Memory B cell (primary cell): ENCODE data around the gene TMEM62.
"Not testable (repeated sequence)": the region's sequence is repeated elsewhere in the genome, so short reads cannot be mapped to it uniquely, and the experiment has no call there.

ENCODE experiments used
- ATAC-seq: fragments of 150-1000 bp; cut with Tn5 transposase; 2 replicates; pipeline ENCODE4 v1.10.0; 2021; ENCODE audit warnings: low read depth, mild to moderate bottlenecking, moderate library complexity
- DNase-seq, 2 donors: peaks; one replicate each; pipeline ENCODE4 v3.0.0; 2022; ENCODE audit warnings: low spot score in 2 of 2
- H3K27ac Mint-ChIP-seq: one replicate; pipeline ENCODE4 v1.8.0; 2022; ENCODE audit warnings: mild to moderate bottlenecking, moderate library complexity, mixed read lengths
- H3K27me3 Mint-ChIP-seq: one replicate; pipeline ENCODE4 v1.8.0; 2022; ENCODE audit warnings: mixed read lengths
- H3K36me3 Mint-ChIP-seq: one replicate; pipeline ENCODE4 v1.8.0; 2022; ENCODE audit warnings: mild to moderate bottlenecking, mixed read lengths
- H3K4me1 Mint-ChIP-seq: one replicate; pipeline ENCODE4 v1.8.0; 2022; ENCODE audit warnings: mixed read lengths
- H3K4me3 Mint-ChIP-seq: one replicate; pipeline ENCODE4 v1.8.0; 2022; ENCODE audit warnings: mild to moderate bottlenecking, moderate library complexity, mixed read lengths
- H3K9me3 Mint-ChIP-seq: one replicate; pipeline ENCODE4 v1.8.0; 2022; ENCODE audit warnings: mixed read lengths

Gene TMEM62

GRCh38 chr15:43105077-43105736 lies 28.2 kb upstream of the TMEM62 start:
- Mint-ChIP-seq H3K27me3 (peaks cover 1% of the 10 kb centered on the region), H3K9me3 (no peaks in the 10 kb centered on the region), H3K4me3 (peak overlapping the region; percentile 98), H3K36me3 (peaks cover 17% of the 10 kb centered on the region), H3K4me1 (peaks cover 30% of the 10 kb centered on the region), H3K27ac (peak overlapping the region; percentile 99)
- DNase-seq (peak in 1 of 2 donors; percentile 9), ATAC-seq (peak; percentile 46)

- ATAC-seq: peak; percentile 91
- peak within 1 kb of the TSS; percentile 98 for H3K4me3 Mint-ChIP-seq
- peaks cover 27% of the 10 kb centered on the region for H3K4me1 Mint-ChIP-seq
- peaks cover 14% of the 10 kb centered on the region for H3K36me3 Mint-ChIP-seq
- DNase-seq: peak; percentile 76
- peaks cover 1% of the 10 kb centered on the region for H3K27me3 Mint-ChIP-seq
- no peaks in the 10 kb centered on the region for H3K9me3 Mint-ChIP-seq
- peak within 1 kb of the TSS; percentile 99 for H3K27ac Mint-ChIP-seq
Observed at GRCh38 chr15:43105778-43106485, 27.5 kb upstream of the TMEM62 start, which contains the start of gene UBR1. UBR1 (minus strand) TSS chr15:43106038; CDS start chr15:43106022, 16 bp downstream.

GRCh38 chr15:43106486-43106829 lies 26.9 kb upstream of the TMEM62 start:
- ATAC-seq (no peak), DNase-seq (no peak)
- Mint-ChIP-seq H3K36me3 (peaks cover 10% of the 10 kb centered on the region), H3K4me1 (peaks cover 24% of the 10 kb centered on the region), H3K27me3 (peaks cover 1% of the 10 kb centered on the region), H3K9me3 (no peaks in the 10 kb centered on the region), H3K4me3 (peak overlapping the region; percentile 98), H3K27ac (peak overlapping the region; percentile 99)

GRCh38 chr15:43107751-43108150 lies 25.6 kb upstream of the TMEM62 start:
- Mint-ChIP-seq H3K27me3 (peaks cover 1% of the 10 kb centered on the region), H3K36me3 (peaks cover 3% of the 10 kb centered on the region)

GRCh38 chr15:43111354-43111753 lies 22.0 kb upstream of the TMEM62 start:
- H3K27me3 Mint-ChIP-seq: peaks cover 1% of the 10 kb centered on the region
- no peak for DNase-seq
- H3K4me3 Mint-ChIP-seq: no peak overlapping the region
- no peaks in the 10 kb centered on the region for H3K9me3 Mint-ChIP-seq
- peaks cover 3% of the 10 kb centered on the region for H3K4me1 Mint-ChIP-seq
- ATAC-seq: no peak
- no peak overlapping the region for H3K27ac Mint-ChIP-seq
- H3K36me3 Mint-ChIP-seq: no peaks in the 10 kb centered on the region

More at GRCh38 chr15:43107751-43108150, 25.6 kb upstream of the TMEM62 start:
- H3K4me3 Mint-ChIP-seq: no peak overlapping the region
- no peak for ATAC-seq
- no peak for DNase-seq
- H3K9me3 Mint-ChIP-seq: no peaks in the 10 kb centered on the region
- no peak overlapping the region for H3K27ac Mint-ChIP-seq
- H3K4me1 Mint-ChIP-seq: peaks cover 19% of the 10 kb centered on the region

GRCh38 chr15:43118286-43118685 lies 15.1 kb upstream of the TMEM62 start:
- Mint-ChIP-seq H3K27me3 (no peaks in the 10 kb centered on the region), H3K9me3 (no peaks in the 10 kb centered on the region), H3K4me1 (peaks cover 25% of the 10 kb centered on the region), H3K27ac (peak overlapping the region; percentile 48), H3K4me3 (no peak overlapping the region), H3K36me3 (no peaks in the 10 kb centered on the region)
- no peak for DNase-seq
- peak; percentile 69 for ATAC-seq

GRCh38 chr15:43118829-43119228 lies 14.6 kb upstream of the TMEM62 start:
- ATAC-seq (no peak), DNase-seq (no peak)
- Mint-ChIP-seq H3K4me1 (peaks cover 27% of the 10 kb centered on the region), H3K9me3 (no peaks in the 10 kb centered on the region), H3K27me3 (no peaks in the 10 kb centered on the region), H3K4me3 (no peak overlapping the region), H3K36me3 (no peaks in the 10 kb centered on the region), H3K27ac (peak overlapping the region; percentile 48)

GRCh38 chr15:43121863-43122262 lies 11.5 kb upstream of the TMEM62 start:
- Mint-ChIP-seq H3K4me3 (peak overlapping the region; percentile 27), H3K36me3 (no peaks in the 10 kb centered on the region), H3K4me1 (peaks cover 27% of the 10 kb centered on the region), H3K9me3 (no peaks in the 10 kb centered on the region), H3K27ac (peak overlapping the region; percentile 93), H3K27me3 (no peaks in the 10 kb centered on the region)
- no peak for DNase-seq
- no peak for ATAC-seq

DNA sequence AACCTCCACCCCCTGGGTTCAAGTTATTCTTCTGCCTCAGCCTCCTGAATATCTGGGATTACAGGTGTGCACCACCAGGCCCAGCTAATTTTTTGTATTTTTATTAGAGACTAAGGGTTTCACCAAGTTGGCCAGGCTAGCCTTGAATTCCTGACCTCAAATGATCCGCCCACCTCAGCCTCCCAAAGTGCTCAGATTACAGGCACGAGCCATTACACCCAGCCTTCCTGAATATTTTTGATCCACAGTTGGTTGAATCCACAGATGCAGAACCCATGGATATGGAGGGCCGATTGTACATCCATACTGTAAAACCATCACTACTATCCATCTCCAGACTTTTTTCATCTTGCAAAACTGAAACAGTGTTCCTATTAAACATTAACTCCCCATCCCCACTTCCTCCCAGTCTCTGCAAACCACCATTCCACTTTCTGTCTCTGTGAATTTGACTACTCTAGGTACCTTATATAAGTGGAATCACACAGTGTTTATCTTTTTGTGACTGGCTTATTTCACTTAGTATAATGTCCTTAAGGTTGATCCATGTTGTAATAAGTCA lies 8.2 kb upstream of the TMEM62 start:
- Mint-ChIP-seq H3K27ac (no peak overlapping the region), H3K36me3 (peaks cover 5% of the 10 kb centered on the region), H3K9me3 (peaks cover 7% of the 10 kb centered on the region), H3K4me1 (peaks cover 12% of the 10 kb centered on the region), H3K27me3 (no peaks in the 10 kb centered on the region), H3K4me3 (no peak overlapping the region)
- DNase-seq (no peak), ATAC-seq (no peak)

DNA sequence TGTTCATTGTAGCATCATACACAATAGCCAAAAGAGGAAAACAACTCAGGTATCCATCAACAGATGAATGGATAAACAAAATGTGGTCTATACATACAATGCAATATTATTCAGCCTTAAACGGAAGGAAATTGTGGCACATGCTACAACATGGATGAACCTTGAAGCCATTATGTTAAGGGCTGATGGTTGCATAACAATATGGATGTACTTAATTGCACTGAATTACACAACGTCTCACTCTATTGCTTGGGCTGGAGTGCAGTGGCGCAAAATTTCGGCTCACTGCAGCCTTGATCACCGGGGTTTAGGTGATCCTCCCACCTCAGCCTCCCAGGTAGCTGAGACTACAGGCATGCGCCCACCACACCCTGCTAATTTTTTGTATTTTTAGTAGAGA lies 7.0 kb upstream of the TMEM62 start:
- no peaks in the 10 kb centered on the region for H3K27me3 Mint-ChIP-seq
- H3K36me3 Mint-ChIP-seq: peaks cover 5% of the 10 kb centered on the region
- H3K9me3 Mint-ChIP-seq: peaks cover 7% of the 10 kb centered on the region
- ATAC-seq: no peak
- H3K4me3 Mint-ChIP-seq: no peak overlapping the region
- DNase-seq: no peak
- H3K27ac Mint-ChIP-seq: no peak overlapping the region
- peaks cover 12% of the 10 kb centered on the region for H3K4me1 Mint-ChIP-seq

GRCh38 chr15:43127752-43128151 lies 5.6 kb upstream of the TMEM62 start:
- H3K4me1 Mint-ChIP-seq: peaks cover 5% of the 10 kb centered on the region
- H3K36me3 Mint-ChIP-seq: peaks cover 5% of the 10 kb centered on the region
- DNase-seq (no peak), ATAC-seq (no peak)
- H3K9me3 Mint-ChIP-seq: peaks cover 7% of the 10 kb centered on the region
- no peaks in the 10 kb centered on the region for H3K27me3 Mint-ChIP-seq
- H3K4me3 Mint-ChIP-seq: no peak overlapping the region
- no peak overlapping the region for H3K27ac Mint-ChIP-seq

GRCh38 chr15:43128174-43128979 lies 5.0 kb upstream of the TMEM62 start:
- H3K4me3 Mint-ChIP-seq, ATAC-seq, H3K27ac Mint-ChIP-seq, DNase-seq, H3K27me3 Mint-ChIP-seq, H3K9me3 Mint-ChIP-seq, H3K4me1 Mint-ChIP-seq, H3K36me3 Mint-ChIP-seq: not testable (repeated sequence)

DNA sequence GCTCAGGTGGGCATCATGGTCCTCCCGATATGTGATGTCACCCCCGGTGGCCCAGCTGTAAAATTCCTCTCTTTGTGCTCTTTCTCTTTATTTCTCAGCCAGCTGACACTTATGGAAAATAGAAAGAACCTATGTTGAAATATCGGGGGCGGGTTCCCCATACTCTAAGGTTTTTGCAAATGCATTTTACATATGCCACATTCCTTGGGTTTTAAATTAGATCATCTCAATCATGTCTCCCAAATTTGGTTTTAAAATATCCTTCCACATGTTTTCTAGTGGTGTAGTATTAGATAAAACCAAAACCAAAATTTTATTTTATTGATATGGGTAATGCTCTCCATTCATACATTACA lies 4.4 kb upstream of the TMEM62 start:
- H3K36me3 Mint-ChIP-seq: peaks cover 5% of the 10 kb centered on the region
- ATAC-seq (no peak), DNase-seq (no peak)
- H3K27ac Mint-ChIP-seq: no peak overlapping the region
- H3K4me1 Mint-ChIP-seq: peaks cover 6% of the 10 kb centered on the region
- no peaks in the 10 kb centered on the region for H3K27me3 Mint-ChIP-seq
- H3K9me3 Mint-ChIP-seq: peaks cover 7% of the 10 kb centered on the region
- H3K4me3 Mint-ChIP-seq: no peak overlapping the region
